Mesenchymal stem cell (in vitro differentiated cells and primary cell): ENCODE data around the gene ZFP57.

Experiments
- DNase-seq: peaks from one replicate; pipeline ENCODE4 v3.0.0-alpha.2; 2013
- H2AFZ ChIP-seq: one replicate; pipeline ENCODE4 v1.6.1; 2013; ENCODE audit warnings: low read depth, mild to moderate bottlenecking, control low read depth, inconsistent platforms, low read length, moderate library complexity
- H2AK5ac ChIP-seq: 2 replicates; pipeline ENCODE4 v1.6.1; 2013; ENCODE audit warnings: low read length, moderate library complexity, mild to moderate bottlenecking, inconsistent platforms; ENCODE audit not compliant: severe bottlenecking
- H2BK120ac ChIP-seq: one replicate; pipeline ENCODE4 v1.6.1; 2013; ENCODE audit warnings: low read depth, mild to moderate bottlenecking, inconsistent platforms, low read length, moderate library complexity
- H2BK12ac ChIP-seq, 2 experiments: one replicate each; pipeline ENCODE4 v1.6.1; 2013; ENCODE audit warnings: inconsistent platforms in 2 of 2, low read length in 2 of 2, mild to moderate bottlenecking in 2 of 2, moderate library complexity in 2 of 2, control low read depth in 1 of 2
- H2BK15ac ChIP-seq: one replicate; pipeline ENCODE4 v1.6.1; 2013; ENCODE audit warnings: mild to moderate bottlenecking, low read depth, inconsistent platforms; ENCODE audit not compliant: poor library complexity, severe bottlenecking
- H2BK5ac ChIP-seq: 2 replicates; pipeline ENCODE4 v1.6.1; 2013; ENCODE audit warnings: low read depth, mild to moderate bottlenecking, low read length, control low read depth, inconsistent platforms; ENCODE audit not compliant: poor library complexity, severe bottlenecking
- H3K14ac ChIP-seq, 2 experiments: one replicate each; pipeline ENCODE4 v1.6.1; 2013; ENCODE audit warnings: inconsistent platforms in 2 of 2, low read length in 2 of 2, control low read depth in 1 of 2, mild to moderate bottlenecking in 1 of 2, moderate library complexity in 1 of 2
- H3K18ac ChIP-seq, 2 experiments: one replicate each; pipeline ENCODE4 v1.6.1; 2013; ENCODE audit warnings: inconsistent platforms in 2 of 2, low read length in 2 of 2, control low read depth in 1 of 2, low read depth in 1 of 2, mild to moderate bottlenecking in 1 of 2
- H3K23ac ChIP-seq, 2 experiments: one replicate each; pipeline ENCODE4 v1.6.1; 2013; ENCODE audit warnings: inconsistent platforms in 2 of 2, low read length in 2 of 2, mild to moderate bottlenecking in 2 of 2, moderate library complexity in 2 of 2, control low read depth in 1 of 2
- H3K27ac ChIP-seq: 2 replicates; pipeline ENCODE4 v1.5.1; 2013; ENCODE audit warnings: mild to moderate bottlenecking, moderate library complexity, low read length, control low read depth, inconsistent platforms; ENCODE audit not compliant: poor library complexity, severe bottlenecking
- H3K27me3 ChIP-seq, 2 experiments: 2 replicates each; pipeline versions ENCODE4 v1.6.1 to v1.7.0; 2013; ENCODE audit warnings: low read length in 2 of 2, mild to moderate bottlenecking in 2 of 2, moderate library complexity in 2 of 2, control low read depth in 1 of 2, inconsistent platforms in 1 of 2; ENCODE audit not compliant: control insufficient read depth in 1 of 2, insufficient read depth in 1 of 2
- H3K36me3 ChIP-seq, 2 experiments: 2 replicates each; pipeline versions ENCODE4 v1.6.1 to v1.7.0; 2013; ENCODE audit warnings: low read length in 2 of 2, control low read depth in 1 of 2, inconsistent platforms in 1 of 2, low read depth in 1 of 2, mild to moderate bottlenecking in 1 of 2; ENCODE audit not compliant: insufficient read depth in 2 of 2, control insufficient read depth in 1 of 2
- H3K4ac ChIP-seq, 2 experiments: one replicate each; pipeline ENCODE4 v1.6.1; 2013; ENCODE audit warnings: inconsistent platforms in 2 of 2, low read length in 2 of 2, mild to moderate bottlenecking in 2 of 2, moderate library complexity in 2 of 2, control low read depth in 1 of 2, low read depth in 1 of 2
- H3K4me1 ChIP-seq: 2 replicates; pipeline ENCODE4 v1.6.1; 2013; ENCODE audit warnings: low read depth, low read length, control low read depth; ENCODE audit not compliant: control insufficient read depth, insufficient read depth
- H3K4me2 ChIP-seq: 2 replicates; pipeline ENCODE4 v1.6.1; 2013; ENCODE audit warnings: low read length, mild to moderate bottlenecking, inconsistent platforms; ENCODE audit not compliant: poor library complexity, severe bottlenecking
- H3K4me3 ChIP-seq, 2 experiments: 2 replicates each; pipeline versions ENCODE4 v1.5.1 to v1.7.0; 2013; ENCODE audit warnings: low read length in 2 of 2, mild to moderate bottlenecking in 2 of 2, control low read depth in 1 of 2, low read depth in 1 of 2; ENCODE audit not compliant: insufficient read depth in 1 of 2
- H3K79me1 ChIP-seq: replicated peaks from 2 replicates; pipeline ENCODE4 v1.6.1; 2013; ENCODE audit warnings: mild to moderate bottlenecking, control low read depth, low read length, inconsistent platforms; ENCODE audit not compliant: poor library complexity, severe bottlenecking
- H3K9ac ChIP-seq: 2 replicates; pipeline ENCODE4 v1.7.0; 2013; ENCODE audit warnings: mild to moderate bottlenecking, low read length, moderate library complexity
- H3K9me3 ChIP-seq: 2 replicates; pipeline ENCODE4 v1.7.0; 2013; ENCODE audit warnings: mild to moderate bottlenecking, low read length; ENCODE audit not compliant: control insufficient read depth
- H4K8ac ChIP-seq: one replicate; pipeline ENCODE4 v1.6.1; 2013; ENCODE audit warnings: inconsistent platforms, mild to moderate bottlenecking, low read length, moderate library complexity
- H4K91ac ChIP-seq: one replicate; pipeline ENCODE4 v1.6.1; 2013; ENCODE audit warnings: mild to moderate bottlenecking, low read length, inconsistent platforms
- WGBS: methylation state at CpG from one replicate; pipeline ENCODE4 v1.1.7; 2013; ENCODE audit warnings: mixed read lengths; 5-methylcytosine and 5-hydroxymethylcytosine counted together

ZFP57 gene

GRCh38 chr6:29649701-29650673 is 31.0 kb downstream of the ZFP57 start:
- WGBS, result 11% methylated on average over 31 of the region's 33 CpGs
- H3K9me3 ChIP-seq, result no peaks in the 10 kb centered on the region
- peak overlapping the region; percentile 90 for H3K4me2 ChIP-seq
- peak overlapping the region; percentile 48 to 85 for H3K4me3 ChIP-seq
- peak overlapping the region; percentile 47 for H4K8ac ChIP-seq
- DNase-seq, result peak; percentile 96
- H2BK5ac ChIP-seq, result no peak overlapping the region
- H3K4me1 ChIP-seq, result peaks cover 8% of the 10 kb centered on the region
- H3K4ac ChIP-seq, result peak overlapping the region in 1 of 2 experiments; percentile 9
- H3K27me3 ChIP-seq, result peaks cover 4 to 9% of the 10 kb centered on the region in 2 experiments
- H3K36me3 ChIP-seq, result no peaks in the 10 kb centered on the region
- no peak overlapping the region for H2AK5ac ChIP-seq
- no peak overlapping the region for H3K23ac ChIP-seq
- no peaks in the 10 kb centered on the region for H3K79me1 ChIP-seq
- H3K14ac ChIP-seq, result no peak overlapping the region
- peak overlapping the region; percentile 43 for H3K27ac ChIP-seq
- H3K9ac ChIP-seq, result peak overlapping the region; percentile 94
- H2BK12ac ChIP-seq, result no peak overlapping the region
- H2BK15ac ChIP-seq, result no peak overlapping the region
- H2AFZ ChIP-seq, result peak overlapping the region; percentile 95
- H2BK120ac ChIP-seq, result no peak overlapping the region
- peak overlapping the region in 1 of 2 experiments; percentile 46 for H3K18ac ChIP-seq
- no peak overlapping the region for H4K91ac ChIP-seq

- Histone ChIP-seq H3K4ac (no peak overlapping the region), H2BK12ac (no peak overlapping the region), H3K27ac (no peak overlapping the region), H3K18ac (no peak overlapping the region), H2BK15ac (no peak overlapping the region), H3K4me3 (no peak overlapping the region), H3K9ac (no peak overlapping the region), H3K36me3 (no peaks in the 10 kb centered on the region), H3K23ac (no peak overlapping the region), H2AK5ac (no peak overlapping the region), H3K14ac (no peak overlapping the region), H4K91ac (no peak overlapping the region), H3K9me3 (no peaks in the 10 kb centered on the region), H2BK5ac (no peak overlapping the region), H3K27me3 (peaks cover 0 to 3% of the 10 kb centered on the region in 2 experiments), H2AFZ (no peak overlapping the region), H3K4me1 (peaks cover 8% of the 10 kb centered on the region), H2BK120ac (no peak overlapping the region), H4K8ac (no peak overlapping the region), H3K4me2 (no peak overlapping the region), H3K79me1 (no peaks in the 10 kb centered on the region)
- WGBS, result 93% methylated on average over 23 of the region's 23 CpGs
- peak; percentile 49 for DNase-seq
Observed at GRCh38 chr6:29647927-29648642, 32.9 kb downstream of the ZFP57 start.

GRCh38 chr6:29641430-29642148 is 39.4 kb downstream of the ZFP57 start:
- Histone ChIP-seq H3K36me3 (no peaks in the 10 kb centered on the region), H3K27me3 (peaks cover 0 to 3% of the 10 kb centered on the region in 2 experiments)

More at GRCh38 chr6:29641430-29642148, 39.4 kb downstream of the ZFP57 start:
- H4K91ac ChIP-seq, result no peak overlapping the region
- no peak overlapping the region for H3K18ac ChIP-seq
- H2AK5ac ChIP-seq, result no peak overlapping the region
- no peaks in the 10 kb centered on the region for H3K4me1 ChIP-seq
- H3K4ac ChIP-seq, result no peak overlapping the region
- H3K14ac ChIP-seq, result no peak overlapping the region
- no peak overlapping the region for H3K4me3 ChIP-seq
- no peak overlapping the region for H3K9ac ChIP-seq
- H4K8ac ChIP-seq, result no peak overlapping the region
- H2BK12ac ChIP-seq, result no peak overlapping the region
- H2BK120ac ChIP-seq, result no peak overlapping the region
- no peak overlapping the region for H2AFZ ChIP-seq
- no peak overlapping the region for H3K23ac ChIP-seq
- H2BK15ac ChIP-seq, result no peak overlapping the region
- no peak overlapping the region for H2BK5ac ChIP-seq
- no peak for DNase-seq
- H3K9me3 ChIP-seq, result no peaks in the 10 kb centered on the region
- no peak overlapping the region for H3K4me2 ChIP-seq
- WGBS, result 47% methylated on average over 3 of the region's 3 CpGs
- H3K27ac ChIP-seq, result no peak overlapping the region
- H3K79me1 ChIP-seq, result no peaks in the 10 kb centered on the region
